GM12801 (cell line): ENCODE measurements around the gene GPR137.

Experiments
- TF ChIP-seq, protein P1 (sequence below): IDR thresholded peaks from one replicate; pipeline ENCODE4 v1.5.1; 2011; ENCODE audit warnings: control low read depth; ENCODE audit not compliant: insufficient read length; ENCODE audit errors: extremely low read depth

The GPR137 gene

DNA sequence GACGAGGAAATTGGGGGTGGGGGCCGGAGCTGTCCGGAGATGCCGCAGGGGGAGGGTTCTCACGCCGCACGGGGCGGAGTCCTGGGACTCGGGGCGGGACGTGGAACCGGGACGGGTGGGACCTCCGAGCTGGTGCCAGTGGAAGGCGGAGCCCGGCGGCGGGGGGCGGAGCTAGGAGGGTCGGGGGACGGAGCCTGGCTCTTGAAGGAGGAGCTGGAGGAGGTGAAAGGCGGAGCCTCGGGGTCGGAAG lies 44.5 kb upstream of the GPR137 start:
- TF ChIP-seq, protein P1, sequence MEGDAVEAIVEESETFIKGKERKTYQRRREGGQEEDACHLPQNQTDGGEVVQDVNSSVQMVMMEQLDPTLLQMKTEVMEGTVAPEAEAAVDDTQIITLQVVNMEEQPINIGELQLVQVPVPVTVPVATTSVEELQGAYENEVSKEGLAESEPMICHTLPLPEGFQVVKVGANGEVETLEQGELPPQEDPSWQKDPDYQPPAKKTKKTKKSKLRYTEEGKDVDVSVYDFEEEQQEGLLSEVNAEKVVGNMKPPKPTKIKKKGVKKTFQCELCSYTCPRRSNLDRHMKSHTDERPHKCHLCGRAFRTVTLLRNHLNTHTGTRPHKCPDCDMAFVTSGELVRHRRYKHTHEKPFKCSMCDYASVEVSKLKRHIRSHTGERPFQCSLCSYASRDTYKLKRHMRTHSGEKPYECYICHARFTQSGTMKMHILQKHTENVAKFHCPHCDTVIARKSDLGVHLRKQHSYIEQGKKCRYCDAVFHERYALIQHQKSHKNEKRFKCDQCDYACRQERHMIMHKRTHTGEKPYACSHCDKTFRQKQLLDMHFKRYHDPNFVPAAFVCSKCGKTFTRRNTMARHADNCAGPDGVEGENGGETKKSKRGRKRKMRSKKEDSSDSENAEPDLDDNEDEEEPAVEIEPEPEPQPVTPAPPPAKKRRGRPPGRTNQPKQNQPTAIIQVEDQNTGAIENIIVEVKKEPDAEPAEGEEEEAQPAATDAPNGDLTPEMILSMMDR = no peak

DNA sequence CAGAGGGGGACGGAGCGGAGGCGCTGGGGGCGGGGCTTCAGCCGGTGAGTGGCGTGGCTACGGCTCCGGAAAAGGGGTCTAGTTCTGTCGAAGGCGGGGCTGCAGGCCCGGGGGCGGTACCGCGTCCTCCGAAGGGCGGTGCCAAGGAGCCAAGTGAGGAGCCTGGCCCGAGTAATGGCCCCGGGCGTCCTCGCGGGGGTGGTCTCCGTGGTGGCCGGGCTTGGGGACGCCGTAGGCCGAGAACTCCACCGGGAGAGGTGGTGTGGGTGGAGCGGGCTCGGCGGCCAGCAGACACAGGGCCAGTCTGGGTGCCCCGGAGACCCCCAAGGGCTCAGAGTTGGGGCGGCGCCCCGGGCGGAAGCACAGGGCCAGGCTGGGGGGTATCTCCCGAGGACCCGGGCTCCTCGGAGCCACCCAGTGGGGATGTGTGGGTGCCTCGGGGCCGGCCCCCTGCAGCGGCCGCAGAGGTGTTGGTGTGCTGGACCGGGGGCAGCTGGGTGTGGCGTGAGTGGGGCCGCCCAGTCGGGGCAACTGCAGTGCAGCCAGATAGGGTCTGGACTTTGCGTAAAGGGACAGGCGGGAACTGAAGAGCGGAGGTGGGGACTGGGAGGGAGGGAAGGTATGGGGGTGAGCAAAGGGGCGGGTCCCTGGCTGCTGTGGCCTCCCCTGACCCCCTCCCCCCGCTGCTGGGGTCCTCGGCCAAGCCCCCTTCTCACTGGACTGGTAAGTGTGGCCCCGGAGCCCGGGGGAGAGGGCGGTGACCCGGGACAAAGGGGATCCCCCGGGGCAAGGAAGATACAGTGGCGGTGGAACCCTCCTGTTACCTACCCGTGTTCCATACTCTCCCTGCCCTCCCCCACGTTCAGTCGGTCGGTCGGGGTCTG lies 43.9 kb upstream of the GPR137 start:
- TF ChIP-seq, protein P1 = no peak

DNA sequence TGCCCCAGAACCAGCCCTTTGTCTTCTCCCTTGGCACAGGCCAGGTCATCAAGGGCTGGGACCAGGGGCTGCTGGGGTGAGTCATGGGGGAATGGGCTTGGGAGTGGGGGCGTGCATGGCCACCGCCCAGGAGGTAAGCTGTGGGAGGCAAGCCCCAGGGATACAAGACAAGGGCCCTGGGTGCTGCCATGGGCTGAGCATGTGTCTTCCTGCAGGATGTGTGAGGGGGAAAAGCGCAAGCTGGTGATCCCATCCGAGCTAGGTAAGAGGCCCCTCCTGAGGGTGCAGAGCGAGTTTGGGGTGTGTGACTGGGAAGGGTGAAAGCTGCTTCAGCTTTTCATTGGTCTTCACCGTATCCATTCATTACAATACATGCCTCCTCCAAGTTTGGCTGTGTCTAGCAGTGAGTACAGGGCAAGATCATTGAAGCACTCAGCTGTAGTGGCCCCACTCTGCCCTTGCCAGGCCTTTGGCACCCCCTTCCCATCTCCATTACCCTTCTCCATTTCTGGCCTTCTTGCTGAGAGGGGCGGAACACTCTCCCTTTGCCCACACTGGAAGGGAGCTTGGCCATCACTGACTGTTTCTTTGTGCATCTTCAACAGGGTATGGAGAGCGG lies 42.3 kb upstream of the GPR137 start:
- TF ChIP-seq, protein P1 = no peak

DNA sequence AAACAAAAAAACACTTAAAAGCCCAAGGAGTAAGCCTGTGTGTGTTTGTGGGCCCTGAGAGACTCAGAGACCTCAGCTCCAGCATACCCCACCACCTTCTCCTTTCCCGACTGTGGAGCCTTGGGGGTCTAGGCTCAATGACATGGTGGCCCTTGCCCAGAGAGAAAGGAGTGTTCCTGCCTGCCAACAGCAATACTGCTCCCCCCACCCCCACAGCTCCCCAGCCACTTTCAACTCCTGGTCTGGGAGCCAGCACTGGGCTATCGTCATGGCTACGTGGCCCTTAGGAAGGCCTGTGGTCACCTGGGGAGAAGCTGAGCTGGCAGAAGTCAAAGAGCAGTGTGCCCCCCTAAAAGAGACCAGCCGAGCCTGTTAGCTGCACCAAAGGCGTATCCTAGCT lies 41.5 kb upstream of the GPR137 start:
- TF ChIP-seq, protein P1 = no peak

DNA sequence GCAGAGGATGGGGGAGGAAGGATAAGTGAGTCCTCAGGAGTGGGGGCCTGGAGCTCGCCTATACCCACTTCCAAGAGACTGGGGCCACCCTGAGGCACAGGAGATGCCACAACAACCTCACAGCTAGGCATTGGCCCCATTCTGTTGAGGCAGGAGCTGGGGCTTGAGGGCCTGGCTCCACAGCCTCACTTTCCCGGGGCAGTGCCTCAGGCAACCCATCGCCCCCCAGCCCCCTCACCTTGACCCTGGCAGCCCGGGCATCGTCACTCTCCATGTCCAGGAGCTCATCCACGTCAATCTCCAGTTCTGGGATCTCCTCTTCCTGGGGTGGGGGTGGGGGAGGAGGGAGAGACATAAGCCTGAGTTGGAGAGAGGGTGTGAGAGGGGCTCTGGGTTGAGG lies 40.7 kb upstream of the GPR137 start:
- TF ChIP-seq, protein P1 = no peak

DNA sequence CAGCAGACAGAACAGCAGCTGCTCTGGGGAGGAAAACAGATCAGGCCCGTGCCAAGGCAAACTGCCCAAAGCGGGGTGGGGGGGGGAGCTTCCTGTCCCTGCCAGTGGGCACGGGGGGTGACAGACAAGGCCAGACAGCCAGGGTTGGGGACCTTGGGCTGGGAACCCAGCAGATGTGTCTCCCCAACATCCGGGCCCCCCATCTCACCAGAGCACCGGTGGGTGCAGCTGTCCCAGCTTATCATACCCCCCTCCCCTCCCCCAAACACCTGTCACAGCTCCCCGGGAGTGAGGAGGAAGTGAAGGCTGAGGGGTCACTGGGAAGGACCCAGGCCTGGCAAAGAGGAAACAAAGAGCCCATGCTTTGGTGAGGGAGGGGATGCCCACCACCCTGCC lies 40.2 kb upstream of the GPR137 start:
- TF ChIP-seq, protein P1 = no peak

DNA sequence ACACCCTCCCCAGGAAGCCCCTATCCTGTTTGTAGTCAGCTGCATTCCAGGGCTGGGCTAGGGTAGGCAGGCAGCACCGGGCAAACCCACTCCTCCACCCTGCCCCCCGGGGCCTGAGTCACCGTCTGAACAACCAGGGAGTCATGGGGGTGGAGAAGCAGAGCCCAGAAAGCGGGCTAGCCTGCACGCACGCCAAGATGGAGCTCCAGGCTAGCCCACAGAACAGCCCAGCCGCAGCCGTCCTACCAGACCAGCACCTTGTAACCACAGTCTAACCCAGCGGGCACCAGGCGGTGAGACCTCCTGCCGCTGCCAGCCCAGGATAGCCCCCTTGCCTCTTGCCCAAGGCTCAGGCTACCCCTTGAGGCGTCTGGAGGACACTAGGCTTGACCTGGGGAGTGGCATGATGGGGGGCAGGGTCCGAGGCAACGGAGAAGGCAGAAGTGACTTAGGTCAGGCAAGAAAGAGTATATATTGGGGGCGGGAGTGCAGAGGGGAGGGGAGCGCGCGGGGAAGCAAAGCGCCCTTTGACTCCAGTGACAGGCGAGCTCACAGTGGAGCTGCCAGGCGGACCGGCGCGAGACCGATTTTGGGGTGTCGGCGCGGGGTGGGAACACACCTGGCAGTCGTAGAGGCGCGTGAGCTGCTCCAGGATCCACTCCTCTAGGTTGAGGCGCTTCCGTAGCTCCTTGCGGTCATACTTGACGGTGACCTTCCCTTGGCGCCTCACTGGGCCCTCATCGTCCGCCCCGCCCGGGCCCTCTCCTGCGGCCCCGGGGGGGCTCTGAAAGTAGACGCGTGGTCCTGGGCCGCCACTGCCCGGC lies 39.6 kb upstream of the GPR137 start:
- TF ChIP-seq, protein P1 = no peak
